GOT3 (cell line): ENCODE results near the gene ANKRD40CL.
"Not testable (repeated sequence)": the region's sequence is repeated elsewhere in the genome, so short reads cannot be mapped to it uniquely, and the experiment has no call there.

Experiments
- DNase-seq: peaks from one replicate; lab custom pipeline; 2025; ENCODE audit warnings: mixed read lengths; lab: John Stamatoyannopoulos, UW

ANKRD40CL gene

GRCh38 chr17:50767446-50767845, at the start of gene ANKRD40CL:
Gene ANKRD40CL, minus strand, starts transcription at chr17:50767518. Its CDS starts 605 bp downstream, at chr17:50766913.
- DNase-seq: no peak

GRCh38 chr17:50816271-50816670, 49.0 kb upstream of the ANKRD40CL start:
- DNase-seq: no peak

GRCh38 chr17:50815400-50815799, 48.1 kb upstream of the ANKRD40CL start:
- no peak for DNase-seq

GRCh38 chr17:50813583-50813982, 46.3 kb upstream of the ANKRD40CL start:
- no peak for DNase-seq

GRCh38 chr17:50808888-50809287, 41.6 kb upstream of the ANKRD40CL start:
- no peak for DNase-seq

- no peak for DNase-seq
Observed at GRCh38 chr17:50808413-50808812, 41.1 kb upstream of the ANKRD40CL start.

GRCh38 chr17:50807675-50808074, 40.4 kb upstream of the ANKRD40CL start:
- no peak for DNase-seq

GRCh38 chr17:50807009-50807408, 39.7 kb upstream of the ANKRD40CL start:
- no peak for DNase-seq

GRCh38 chr17:50806141-50806643, 38.9 kb upstream of the ANKRD40CL start:
- DNase-seq: no peak

GRCh38 chr17:50805486-50805885, 38.2 kb upstream of the ANKRD40CL start:
- no peak for DNase-seq

GRCh38 chr17:50804749-50805475, 37.6 kb upstream of the ANKRD40CL start:
- not testable (repeated sequence) for DNase-seq

- no peak for DNase-seq
Observed at GRCh38 chr17:50803676-50804075, 36.4 kb upstream of the ANKRD40CL start.

GRCh38 chr17:50802609-50803571, 35.6 kb upstream of the ANKRD40CL start:
- DNase-seq: no peak

- DNase-seq: no peak
Observed at GRCh38 chr17:50800196-50800700, 32.9 kb upstream of the ANKRD40CL start.

GRCh38 chr17:50799582-50799981, 32.3 kb upstream of the ANKRD40CL start:
- DNase-seq: no peak

GRCh38 chr17:50798424-50799288, 31.3 kb upstream of the ANKRD40CL start:
- DNase-seq: no peak

GRCh38 chr17:50797135-50797810, 30.0 kb upstream of the ANKRD40CL start:
- no peak for DNase-seq

- DNase-seq: no peak
Observed at GRCh38 chr17:50794361-50794760, 27.0 kb upstream of the ANKRD40CL start.

- DNase-seq: no peak
Observed at GRCh38 chr17:50793007-50793406, 25.7 kb upstream of the ANKRD40CL start.

- DNase-seq: no peak
Observed at GRCh38 chr17:50792132-50792531, 24.8 kb upstream of the ANKRD40CL start.

GRCh38 chr17:50790618-50791017, 23.3 kb upstream of the ANKRD40CL start:
- DNase-seq: no peak
